ENCODE measurements around the gene ZNF771. TPM values are rescaled to one million over a fixed set of nuclear protein-coding genes. Genes with fewer than 3 reads are reported as not detected.

Gene ZNF771
- total RNA-seq, 3 donors from 2014 or later: 7.1 to 9.8 (median 9.4) TPM

DNA sequence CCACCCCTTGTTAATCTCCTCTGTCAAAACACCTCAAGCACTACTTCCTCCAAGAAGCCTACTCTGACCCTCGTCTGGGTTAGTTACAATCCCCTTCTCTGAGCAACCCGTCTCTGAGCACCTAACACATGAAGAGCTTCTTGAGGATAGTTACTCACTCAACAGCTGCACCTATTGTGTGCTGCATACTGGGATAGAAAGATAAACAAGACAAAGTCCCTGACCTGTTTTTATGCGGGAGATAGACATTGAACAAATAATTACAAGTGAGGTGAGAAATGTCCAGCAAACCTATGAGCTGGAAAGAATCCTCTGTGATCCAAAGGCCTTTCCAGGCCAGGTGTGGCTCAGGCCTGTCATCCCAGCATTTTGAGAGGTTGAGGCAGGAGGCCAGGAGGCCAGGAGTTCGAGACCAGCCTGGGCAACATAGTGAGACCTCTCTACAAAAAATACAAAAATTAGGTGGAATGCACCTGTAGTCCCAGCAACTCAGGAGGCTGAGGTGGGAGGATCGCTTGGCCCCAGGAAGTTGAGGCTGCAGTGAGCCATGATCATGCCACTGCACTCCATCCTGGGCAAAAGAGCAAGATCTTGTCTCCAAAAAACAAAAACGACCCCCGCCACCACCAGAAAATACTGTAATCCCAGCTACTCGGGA lies 5.5 kb upstream of the ZNF771 start:
- ATAC-seq (no peak), DNase-seq (no peak)
- Mint-ChIP-seq H3K9me3 (no peaks in the 10 kb centered on the region), H3K27me3 (ENCODE audit: low read depth) (no peaks in the 10 kb centered on the region), H3K36me3 (ENCODE audit: insufficient read depth) (peaks cover 6% of the 10 kb centered on the region), H3K4me1 (ENCODE audit: low read depth) (peaks cover 33% of the 10 kb centered on the region), H3K4me3 (peak overlapping the region; percentile 84)

DNA sequence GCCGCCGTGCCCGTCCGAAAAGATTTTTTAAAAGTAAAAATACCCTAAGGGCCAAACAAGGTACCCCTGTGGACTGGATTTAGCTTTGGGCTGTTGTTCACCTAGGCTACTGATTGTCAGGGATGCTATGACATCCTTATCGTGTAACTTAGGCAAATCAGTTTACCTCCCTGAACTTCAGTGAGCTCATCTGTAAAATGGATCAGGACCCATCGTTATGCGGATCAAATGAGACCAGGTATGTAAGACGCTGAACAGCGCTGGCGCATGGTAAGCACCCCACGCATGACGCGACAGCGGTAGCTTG lies 658 bp upstream of the ZNF771 start:
- Mint-ChIP-seq H3K4me3 (peak overlapping the region; percentile 88), H3K36me3 (ENCODE audit: insufficient read depth) (peaks cover 2% of the 10 kb centered on the region), H3K9me3 (no peaks in the 10 kb centered on the region), H3K4me1 (ENCODE audit: low read depth) (peaks cover 20% of the 10 kb centered on the region), H3K27me3 (ENCODE audit: low read depth) (no peaks in the 10 kb centered on the region)
- ATAC-seq: peak; percentile 15 to 19
- no peak for DNase-seq

DNA sequence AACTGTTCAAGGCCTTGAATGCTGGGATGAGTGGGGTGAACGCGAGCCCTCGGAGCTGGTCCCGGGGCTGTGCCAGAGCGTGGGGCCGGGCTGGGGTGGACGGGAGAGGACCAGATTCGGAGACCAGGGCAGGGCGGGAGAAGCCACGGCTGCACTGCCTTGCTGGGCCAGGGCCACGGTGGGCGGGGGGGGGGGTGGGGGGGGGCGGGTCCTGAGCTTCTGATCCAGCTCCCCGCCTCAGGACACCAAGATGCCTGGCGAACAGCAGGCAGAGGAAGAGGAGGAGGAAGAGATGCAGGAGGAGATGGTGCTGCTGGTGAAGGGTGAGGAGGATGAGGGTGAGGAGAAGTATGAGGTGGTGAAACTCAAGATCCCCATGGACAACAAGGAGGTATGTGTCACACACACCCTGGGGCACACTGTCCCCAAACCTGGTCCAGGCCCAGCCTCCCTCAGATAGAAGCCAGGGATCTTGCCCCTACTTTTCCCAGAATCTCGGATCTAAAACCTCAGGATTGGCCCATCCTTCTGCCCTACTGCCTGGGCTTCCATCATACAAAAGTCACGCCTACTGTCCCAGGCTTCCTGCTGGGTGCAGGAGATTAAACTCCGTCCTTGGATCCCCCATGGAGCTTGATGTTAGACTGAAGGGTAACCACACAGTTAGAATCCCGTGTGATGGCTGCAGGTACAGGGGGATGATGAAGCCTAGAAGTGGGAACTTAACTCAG lies 563 bp downstream of the ZNF771 start:
- DNase-seq: no peak

DNA sequence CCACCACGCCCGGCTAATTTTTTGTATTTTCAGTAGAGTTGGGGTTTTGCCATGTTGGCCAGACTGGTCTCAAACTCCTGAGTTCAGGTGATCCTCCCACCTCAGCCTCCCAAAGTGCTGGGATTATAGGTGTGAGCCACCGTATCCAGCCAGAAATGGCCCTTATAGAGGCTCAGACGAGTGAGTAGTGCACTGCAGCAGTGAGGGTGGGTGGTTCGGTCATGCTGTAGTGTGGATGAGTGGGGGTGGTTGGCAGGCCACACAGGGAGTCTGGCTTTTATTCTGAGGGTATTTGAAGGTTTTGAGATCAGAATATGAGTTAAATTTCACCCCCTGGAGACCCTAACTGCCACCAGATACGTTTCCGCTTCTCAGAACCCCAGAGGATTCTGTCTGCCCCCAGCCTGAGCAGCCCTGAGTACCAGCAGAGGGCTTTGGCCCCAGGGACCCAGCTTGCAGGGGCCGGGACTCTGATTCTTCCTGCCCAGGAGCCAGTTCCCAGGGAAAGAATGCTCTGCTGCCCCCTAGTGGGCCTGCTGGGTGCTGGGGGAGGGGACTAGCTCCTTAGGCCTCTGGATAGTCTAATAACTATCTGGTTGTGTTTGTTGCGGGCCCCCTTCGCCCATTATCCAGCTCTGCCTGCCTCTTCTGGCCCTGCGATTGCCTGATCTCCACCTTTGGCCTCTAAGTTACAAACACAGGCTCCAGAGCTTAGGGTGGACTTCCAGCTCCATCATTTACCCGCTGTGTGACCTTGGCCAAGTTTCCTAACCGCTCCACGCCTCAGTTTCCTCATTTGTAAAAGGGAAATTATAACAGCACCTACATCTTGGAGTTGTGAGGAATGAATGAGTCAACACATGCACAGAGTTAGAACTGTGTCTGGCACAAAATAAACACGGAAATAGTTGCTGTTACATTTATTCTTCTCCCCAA lies 2.0 kb downstream of the ZNF771 start:
- H3K4me3 Mint-ChIP-seq: peak overlapping the region; percentile 88

More for the DNA sequence above, 563 bp downstream of the ZNF771 start:
- ATAC-seq: no peak
- Mint-ChIP-seq H3K4me3 (peak overlapping the region; percentile 88), H3K27me3 (ENCODE audit: low read depth) (no peaks in the 10 kb centered on the region), H3K4me1 (ENCODE audit: low read depth) (peaks cover 24% of the 10 kb centered on the region), H3K36me3 (ENCODE audit: insufficient read depth) (peaks cover 6% of the 10 kb centered on the region), H3K9me3 (no peaks in the 10 kb centered on the region)

DNA sequence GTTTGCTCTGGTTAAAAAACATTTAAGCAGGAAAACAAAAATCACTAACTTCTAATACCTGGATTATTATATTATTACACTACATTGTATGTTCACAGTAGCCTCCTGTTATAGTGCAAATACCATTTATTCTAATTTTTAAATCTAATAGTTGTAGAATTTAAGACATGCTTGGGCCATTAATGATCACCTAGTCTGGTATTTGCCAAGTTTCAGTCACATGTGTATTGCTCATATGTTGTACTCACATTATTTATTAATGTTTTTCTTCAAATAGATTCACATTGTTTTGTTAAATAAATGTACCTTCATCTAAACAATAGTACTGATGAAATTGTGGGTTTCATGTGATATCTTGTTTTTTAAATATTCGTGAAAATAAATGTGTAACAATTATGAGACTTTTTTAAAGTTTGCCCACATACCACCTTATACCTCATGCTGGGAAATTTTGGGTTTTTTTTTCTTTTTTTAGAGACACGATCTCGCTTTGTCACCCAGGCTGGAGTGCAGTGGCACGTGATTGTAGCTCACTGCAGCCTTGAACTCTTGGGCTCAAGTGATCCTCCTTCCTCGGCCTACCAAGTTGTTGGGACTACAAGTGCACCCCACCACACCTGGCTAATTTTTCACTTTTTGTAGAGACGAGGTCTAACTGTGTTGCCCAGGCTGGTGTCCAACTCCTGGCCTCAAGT lies 5.9 kb downstream of the ZNF771 start:
- no peak for ATAC-seq

More for the DNA sequence above, 2.0 kb downstream of the ZNF771 start:
- ATAC-seq (peak; percentile 48 to 51), DNase-seq (peak; percentile 95)
- no peaks in the 10 kb centered on the region for H3K9me3 Mint-ChIP-seq
- H3K27me3 Mint-ChIP-seq (ENCODE audit: low read depth): no peaks in the 10 kb centered on the region
- peaks cover 11% of the 10 kb centered on the region for H3K36me3 Mint-ChIP-seq (ENCODE audit: insufficient read depth)
- H3K4me1 Mint-ChIP-seq (ENCODE audit: low read depth): peaks cover 24% of the 10 kb centered on the region

DNA sequence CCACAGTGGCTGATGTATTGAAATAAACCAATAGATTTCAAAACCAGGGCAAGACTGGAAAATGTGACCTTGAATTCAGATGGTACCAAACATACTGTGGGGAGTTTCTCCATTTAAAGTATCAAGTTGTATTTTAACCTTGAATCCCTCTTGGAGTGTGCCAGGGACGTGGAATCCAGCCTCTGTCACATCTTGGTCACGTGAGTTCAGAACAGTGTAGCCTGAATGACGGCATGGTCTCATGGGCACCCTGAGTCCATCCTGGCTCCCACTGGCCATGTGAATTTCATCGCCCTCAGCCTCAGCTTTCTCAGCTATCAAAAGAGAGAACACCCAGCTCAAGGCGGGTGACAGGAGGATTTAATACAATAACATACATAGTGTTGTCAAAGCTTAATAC lies 6.8 kb downstream of the ZNF771 start:
- Mint-ChIP-seq H3K36me3 (ENCODE audit: insufficient read depth) (peaks cover 16% of the 10 kb centered on the region), H3K4me1 (ENCODE audit: low read depth) (peaks cover 30% of the 10 kb centered on the region), H3K27me3 (ENCODE audit: low read depth) (no peaks in the 10 kb centered on the region), H3K9me3 (no peaks in the 10 kb centered on the region), H3K4me3 (no peak overlapping the region)
- ATAC-seq (no peak), DNase-seq (no peak)

More for the DNA sequence above, 5.9 kb downstream of the ZNF771 start:
- peaks cover 16% of the 10 kb centered on the region for H3K36me3 Mint-ChIP-seq (ENCODE audit: insufficient read depth)
- H3K27me3 Mint-ChIP-seq (ENCODE audit: low read depth): no peaks in the 10 kb centered on the region
- peaks cover 32% of the 10 kb centered on the region for H3K4me1 Mint-ChIP-seq (ENCODE audit: low read depth)
- H3K4me3 Mint-ChIP-seq: no peak overlapping the region
- DNase-seq: no peak
- no peaks in the 10 kb centered on the region for H3K9me3 Mint-ChIP-seq

DNA sequence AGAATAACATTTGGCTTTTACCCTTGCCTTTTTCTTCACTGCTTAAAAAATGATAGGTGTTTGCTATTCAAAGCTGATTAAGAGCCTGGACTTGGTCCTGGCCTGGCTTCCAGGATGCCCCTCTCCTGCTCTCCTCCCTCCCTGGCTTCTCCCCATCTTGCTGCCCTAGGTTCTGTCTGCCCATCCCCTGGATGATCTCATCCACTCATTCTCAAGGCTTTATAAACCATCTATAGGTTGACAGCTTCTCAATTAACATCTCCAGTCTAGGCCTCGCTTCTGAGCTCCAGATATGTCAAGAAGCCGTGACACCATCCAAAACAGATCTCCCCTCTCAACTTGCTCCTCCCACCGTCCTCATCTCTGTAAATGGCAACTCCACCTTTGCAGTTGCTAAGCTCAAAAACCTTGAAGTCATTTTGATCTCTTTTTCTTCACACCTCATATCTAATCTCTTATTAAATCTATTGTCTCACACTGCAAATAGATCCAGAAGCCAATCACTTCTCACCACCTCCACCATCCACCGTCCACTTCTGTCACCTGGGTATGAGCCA lies 8.7 kb downstream of the ZNF771 start:
- Mint-ChIP-seq H3K9me3 (no peaks in the 10 kb centered on the region), H3K27me3 (ENCODE audit: low read depth) (no peaks in the 10 kb centered on the region), H3K36me3 (ENCODE audit: insufficient read depth) (peaks cover 24% of the 10 kb centered on the region), H3K4me3 (no peak overlapping the region), H3K4me1 (ENCODE audit: low read depth) (peaks cover 23% of the 10 kb centered on the region)
- no peak for ATAC-seq
- no peak for DNase-seq

DNA sequence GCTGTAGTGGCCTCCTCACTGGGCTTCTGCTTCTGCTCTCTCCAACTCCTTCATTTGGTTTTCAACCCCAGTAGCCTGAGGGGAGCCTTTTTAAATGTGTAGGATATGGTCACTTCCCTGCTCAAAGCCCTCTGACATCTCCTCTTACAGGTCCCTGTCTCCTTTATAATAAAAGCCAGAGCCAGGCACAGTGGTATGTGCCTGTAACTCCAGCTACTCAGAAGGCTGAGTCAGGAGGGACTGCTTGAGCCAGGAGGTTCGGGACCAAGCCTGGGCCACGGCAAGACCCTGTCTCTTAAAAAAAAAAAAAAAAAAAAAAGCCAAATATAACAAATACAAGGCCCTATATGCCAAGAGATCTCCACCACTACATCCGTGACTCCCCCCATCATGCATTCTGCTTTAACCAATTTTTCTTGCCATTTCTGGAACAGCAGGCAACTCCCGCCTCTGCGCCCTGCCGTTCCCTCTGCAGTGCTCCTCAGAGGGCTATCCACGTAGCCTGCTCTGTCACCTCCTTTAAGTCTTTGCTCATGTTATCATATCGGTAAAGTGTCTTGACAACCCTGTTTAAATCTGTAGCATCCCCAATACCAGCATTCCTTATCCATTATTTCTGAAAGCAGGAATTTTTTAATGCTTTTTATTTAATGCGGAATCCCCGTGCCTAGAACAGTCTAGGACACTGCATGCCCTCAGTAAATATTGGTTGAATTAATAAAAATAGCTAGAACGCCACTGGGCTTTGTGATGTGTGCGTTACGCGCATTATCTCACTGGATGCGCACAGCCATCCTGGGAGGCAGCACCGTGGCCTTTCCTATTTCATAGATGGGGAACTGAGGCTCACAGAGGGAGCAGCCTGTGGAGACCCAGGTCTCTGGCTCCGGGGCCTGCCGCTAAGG lies 9.5 kb downstream of the ZNF771 start:
- H3K4me1 Mint-ChIP-seq (ENCODE audit: low read depth): peaks cover 23% of the 10 kb centered on the region
- no peaks in the 10 kb centered on the region for H3K27me3 Mint-ChIP-seq (ENCODE audit: low read depth)
- peaks cover 29% of the 10 kb centered on the region for H3K36me3 Mint-ChIP-seq (ENCODE audit: insufficient read depth)
- peak overlapping the region; percentile 57 for H3K4me3 Mint-ChIP-seq
- ATAC-seq: no peak
- H3K9me3 Mint-ChIP-seq: no peaks in the 10 kb centered on the region
- DNase-seq: no peak

DNA sequence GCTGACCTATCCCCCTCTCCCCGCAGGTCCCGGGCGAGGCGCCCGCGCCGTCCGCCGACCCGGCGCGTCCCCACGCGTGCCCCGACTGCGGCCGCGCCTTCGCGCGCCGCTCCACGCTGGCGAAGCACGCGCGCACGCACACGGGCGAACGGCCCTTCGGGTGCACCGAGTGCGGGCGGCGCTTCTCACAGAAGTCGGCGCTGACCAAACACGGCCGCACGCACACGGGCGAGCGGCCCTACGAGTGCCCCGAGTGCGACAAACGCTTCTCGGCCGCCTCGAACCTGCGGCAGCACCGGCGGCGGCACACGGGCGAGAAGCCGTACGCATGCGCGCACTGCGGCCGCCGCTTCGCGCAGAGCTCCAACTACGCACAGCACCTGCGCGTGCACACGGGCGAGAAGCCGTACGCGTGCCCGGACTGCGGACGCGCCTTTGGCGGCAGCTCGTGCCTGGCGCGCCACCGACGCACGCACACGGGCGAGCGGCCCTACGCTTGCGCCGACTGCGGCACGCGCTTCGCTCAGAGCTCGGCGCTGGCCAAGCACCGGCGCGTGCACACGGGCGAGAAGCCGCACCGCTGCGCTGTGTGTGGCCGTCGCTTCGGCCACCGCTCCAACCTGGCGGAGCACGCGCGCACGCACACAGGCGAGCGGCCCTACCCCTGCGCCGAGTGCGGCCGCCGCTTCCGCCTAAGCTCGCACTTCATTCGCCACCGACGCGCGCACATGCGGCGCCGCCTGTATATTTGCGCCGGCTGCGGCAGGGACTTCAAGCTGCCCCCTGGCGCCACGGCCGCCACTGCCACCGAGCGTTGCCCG lies 10.3 kb downstream of the ZNF771 start:
- H3K4me3 Mint-ChIP-seq: peak overlapping the region; percentile 65
- peak; percentile 84 for DNase-seq

DNA sequence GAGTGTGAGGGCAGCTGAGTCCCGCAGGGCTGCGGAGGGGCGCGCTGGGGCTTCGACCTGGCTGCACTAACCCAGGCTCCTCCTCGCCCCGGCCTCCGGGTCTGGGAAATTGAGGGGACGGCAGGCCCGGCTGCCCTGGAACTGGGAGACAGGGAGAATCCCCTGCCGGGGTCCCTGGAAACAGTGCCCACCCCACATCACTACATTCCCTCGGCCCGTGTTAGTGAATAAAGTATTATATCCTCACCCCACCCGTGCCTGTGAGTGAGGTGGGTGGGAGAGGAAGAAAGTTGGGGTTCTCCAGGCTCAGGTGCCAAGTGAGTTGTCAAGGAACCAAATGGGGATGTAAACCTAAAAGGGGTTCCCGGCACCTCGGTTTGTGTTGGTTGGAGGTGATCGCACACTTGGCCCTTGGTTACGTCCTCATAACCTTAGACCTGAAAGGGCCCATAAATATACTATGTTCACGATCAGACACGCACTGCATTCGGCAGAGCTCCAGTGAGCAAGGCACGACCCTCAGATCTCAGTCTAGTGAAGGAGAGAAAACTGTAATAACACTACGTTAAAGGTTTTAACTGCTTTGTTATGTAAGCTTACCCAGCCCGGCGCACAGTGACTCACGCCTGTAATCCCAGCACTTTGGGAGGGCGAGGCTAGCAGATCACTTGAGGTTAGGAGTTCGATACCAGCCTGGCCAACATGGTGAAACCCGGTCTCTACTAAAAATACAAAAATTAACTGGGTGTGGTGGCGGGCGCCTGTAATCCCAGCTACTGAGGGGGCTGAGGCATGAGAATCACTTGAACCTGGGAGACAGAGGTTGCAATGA lies 11.2 kb downstream of the ZNF771 start:
- Mint-ChIP-seq H3K36me3 (ENCODE audit: insufficient read depth) (peaks cover 29% of the 10 kb centered on the region), H3K27me3 (ENCODE audit: low read depth) (no peaks in the 10 kb centered on the region), H3K4me3 (peak overlapping the region; percentile 65), H3K4me1 (ENCODE audit: low read depth) (peaks cover 19% of the 10 kb centered on the region), H3K9me3 (no peaks in the 10 kb centered on the region)
- ATAC-seq: no peak
- no peak for DNase-seq

More for the DNA sequence above, 10.3 kb downstream of the ZNF771 start:
- Mint-ChIP-seq H3K27me3 (ENCODE audit: low read depth) (no peaks in the 10 kb centered on the region), H3K4me1 (ENCODE audit: low read depth) (peaks cover 19% of the 10 kb centered on the region), H3K36me3 (ENCODE audit: insufficient read depth) (peaks cover 28% of the 10 kb centered on the region), H3K9me3 (no peaks in the 10 kb centered on the region)
- ATAC-seq: peak; percentile 83 to 92

DNA sequence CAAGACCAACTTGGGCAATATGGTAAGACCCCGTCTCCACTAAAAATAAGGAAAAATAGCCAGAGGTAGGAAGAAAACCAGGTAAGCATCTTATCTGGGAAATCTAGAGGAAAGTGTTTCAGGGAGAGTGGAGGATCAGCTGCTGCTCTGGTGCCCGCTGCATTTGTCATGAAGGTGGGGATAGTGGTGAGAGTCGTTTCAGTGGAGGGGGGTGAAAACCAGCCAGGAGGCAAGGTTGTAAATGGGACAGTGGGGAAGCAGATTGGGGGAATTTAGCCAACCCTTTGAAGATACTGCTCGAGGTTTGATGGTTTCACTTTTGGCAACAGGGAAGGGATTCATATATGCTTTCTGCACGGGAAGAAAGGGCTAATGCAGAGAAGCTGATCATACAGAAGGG lies 13.6 kb downstream of the ZNF771 start:
- peaks cover 35% of the 10 kb centered on the region for H3K36me3 Mint-ChIP-seq (ENCODE audit: insufficient read depth)
- H3K27me3 Mint-ChIP-seq (ENCODE audit: low read depth): no peaks in the 10 kb centered on the region
- H3K4me1 Mint-ChIP-seq (ENCODE audit: low read depth): peaks cover 16% of the 10 kb centered on the region
- H3K4me3 Mint-ChIP-seq: no peak overlapping the region
- ATAC-seq (no peak), DNase-seq (no peak)
- H3K9me3 Mint-ChIP-seq: no peaks in the 10 kb centered on the region

DNA sequence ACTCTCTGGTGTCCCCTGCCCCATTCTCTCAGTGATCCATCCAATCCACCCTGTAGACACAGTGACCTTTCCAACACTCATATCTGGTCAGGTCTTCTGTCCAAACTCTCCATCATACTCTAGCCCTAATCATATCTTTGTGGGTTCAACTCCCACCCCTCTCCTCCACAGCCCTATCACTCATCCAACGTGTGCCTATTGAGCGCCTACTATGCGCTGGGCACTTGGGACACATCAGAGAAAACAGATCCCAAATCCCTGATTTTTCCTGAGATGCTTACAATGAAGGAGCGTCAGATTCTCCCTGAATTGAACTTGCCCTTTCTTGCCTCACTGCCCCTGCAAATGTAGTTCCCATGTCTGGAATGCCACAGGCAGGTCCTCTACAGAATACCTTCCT lies 20.6 kb downstream of the ZNF771 start:
- Mint-ChIP-seq H3K4me1 (ENCODE audit: low read depth) (peaks cover 8% of the 10 kb centered on the region), H3K27me3 (ENCODE audit: low read depth) (no peaks in the 10 kb centered on the region), H3K4me3 (no peak overlapping the region), H3K9me3 (no peaks in the 10 kb centered on the region), H3K36me3 (ENCODE audit: insufficient read depth) (peaks cover 25% of the 10 kb centered on the region)
- DNase-seq: no peak
- ATAC-seq: no peak
